DND-41 (cell line): Measurements from ENCODE around the gene TMTC4.

Source experiments
- CTCF ChIP-seq: IDR thresholded peaks from 2 replicates; pipeline ENCODE4 v1.5.1; 2012; ENCODE audit warnings: borderline replicate concordance, low read length, moderate library complexity, mild to moderate bottlenecking; ENCODE audit not compliant: poor library complexity, severe bottlenecking; ENCODE audit errors: extremely low read depth
- EZH2 ChIP-seq: IDR thresholded peaks from 3 replicates; pipeline ENCODE4 v1.6.1; 2012; ENCODE audit warnings: borderline replicate concordance, low read depth, mild to moderate bottlenecking, moderate library complexity, low read length, inconsistent platforms; ENCODE audit not compliant: severe bottlenecking

- TF ChIP-seq CTCF (no peak), EZH2 (no peak)
These were observed 22.1 kb downstream of the TMTC4 start for GRCh38 chr13:100652510-100652909.
